ENCODE data around the gene GANC. TPM values are rescaled to one million over a fixed set of nuclear protein-coding genes. Genes with fewer than 3 reads are reported as not detected.
A peak's percentile ranks its signal among the peaks of the same experiment; 100 is the strongest.
"Not testable (repeated sequence)": the region's sequence is repeated elsewhere in the genome, so short reads cannot be mapped to it uniquely, and the experiment has no call there.

Gene GANC, protein sequence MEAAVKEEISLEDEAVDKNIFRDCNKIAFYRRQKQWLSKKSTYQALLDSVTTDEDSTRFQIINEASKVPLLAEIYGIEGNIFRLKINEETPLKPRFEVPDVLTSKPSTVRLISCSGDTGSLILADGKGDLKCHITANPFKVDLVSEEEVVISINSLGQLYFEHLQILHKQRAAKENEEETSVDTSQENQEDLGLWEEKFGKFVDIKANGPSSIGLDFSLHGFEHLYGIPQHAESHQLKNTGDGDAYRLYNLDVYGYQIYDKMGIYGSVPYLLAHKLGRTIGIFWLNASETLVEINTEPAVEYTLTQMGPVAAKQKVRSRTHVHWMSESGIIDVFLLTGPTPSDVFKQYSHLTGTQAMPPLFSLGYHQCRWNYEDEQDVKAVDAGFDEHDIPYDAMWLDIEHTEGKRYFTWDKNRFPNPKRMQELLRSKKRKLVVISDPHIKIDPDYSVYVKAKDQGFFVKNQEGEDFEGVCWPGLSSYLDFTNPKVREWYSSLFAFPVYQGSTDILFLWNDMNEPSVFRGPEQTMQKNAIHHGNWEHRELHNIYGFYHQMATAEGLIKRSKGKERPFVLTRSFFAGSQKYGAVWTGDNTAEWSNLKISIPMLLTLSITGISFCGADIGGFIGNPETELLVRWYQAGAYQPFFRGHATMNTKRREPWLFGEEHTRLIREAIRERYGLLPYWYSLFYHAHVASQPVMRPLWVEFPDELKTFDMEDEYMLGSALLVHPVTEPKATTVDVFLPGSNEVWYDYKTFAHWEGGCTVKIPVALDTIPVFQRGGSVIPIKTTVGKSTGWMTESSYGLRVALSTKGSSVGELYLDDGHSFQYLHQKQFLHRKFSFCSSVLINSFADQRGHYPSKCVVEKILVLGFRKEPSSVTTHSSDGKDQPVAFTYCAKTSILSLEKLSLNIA (N-terminal part only)
- total RNA-seq (2014; rRNA removed; shearing (Covaris generic)), result 4.8 and 5.8 TPM in 2 replicates

GRCh38 chr15:42272939-42273899, at the start of gene GANC, which contains the start of gene TMEM87A:
Gene GANC, plus strand, starts transcription at chr15:42273201. Its CDS starts 1,281 bp downstream, at chr15:42274482.
Gene TMEM87A, minus strand, starts transcription at chr15:42273433. Its CDS starts 35 bp downstream, at chr15:42273398.
- peak; percentile 98 for DNase-seq (ENCODE audit: low read depth)

GRCh38 chr15:42226648-42227047, 46.4 kb upstream of the GANC start:
- no peak for DNase-seq (ENCODE audit: low read depth)

GRCh38 chr15:42228036-42228435, 45.0 kb upstream of the GANC start:
- no peak for DNase-seq (ENCODE audit: low read depth)

DNA sequence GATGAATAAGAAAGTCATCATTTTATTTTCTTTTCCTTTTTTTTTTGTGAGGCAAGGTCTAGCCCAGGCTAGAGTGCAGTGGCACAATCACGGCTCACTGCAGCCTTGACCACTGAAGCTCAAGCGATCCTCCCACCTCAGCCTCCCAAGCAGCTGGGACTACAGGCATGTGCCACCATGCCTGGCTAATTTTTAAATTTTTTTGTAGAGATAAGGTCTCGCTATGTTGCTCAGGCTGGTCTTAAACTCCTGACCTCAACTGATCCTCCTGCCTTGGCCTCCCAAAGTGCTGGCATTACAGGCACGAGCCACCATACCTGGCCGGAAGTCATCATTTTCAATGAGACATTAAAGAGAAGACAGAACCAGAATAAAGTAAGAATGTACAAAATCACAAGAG, 44.0 kb upstream of the GANC start:
- DNase-seq (ENCODE audit: low read depth), result not testable (repeated sequence)

- DNase-seq (ENCODE audit: low read depth), result no peak
Measured at GRCh38 chr15:42231088-42231487, 41.9 kb upstream of the GANC start.

GRCh38 chr15:42232606-42233005, 40.4 kb upstream of the GANC start:
- no peak for DNase-seq (ENCODE audit: low read depth)

GRCh38 chr15:42233107-42233506, 39.9 kb upstream of the GANC start:
- no peak for DNase-seq (ENCODE audit: low read depth)

DNA sequence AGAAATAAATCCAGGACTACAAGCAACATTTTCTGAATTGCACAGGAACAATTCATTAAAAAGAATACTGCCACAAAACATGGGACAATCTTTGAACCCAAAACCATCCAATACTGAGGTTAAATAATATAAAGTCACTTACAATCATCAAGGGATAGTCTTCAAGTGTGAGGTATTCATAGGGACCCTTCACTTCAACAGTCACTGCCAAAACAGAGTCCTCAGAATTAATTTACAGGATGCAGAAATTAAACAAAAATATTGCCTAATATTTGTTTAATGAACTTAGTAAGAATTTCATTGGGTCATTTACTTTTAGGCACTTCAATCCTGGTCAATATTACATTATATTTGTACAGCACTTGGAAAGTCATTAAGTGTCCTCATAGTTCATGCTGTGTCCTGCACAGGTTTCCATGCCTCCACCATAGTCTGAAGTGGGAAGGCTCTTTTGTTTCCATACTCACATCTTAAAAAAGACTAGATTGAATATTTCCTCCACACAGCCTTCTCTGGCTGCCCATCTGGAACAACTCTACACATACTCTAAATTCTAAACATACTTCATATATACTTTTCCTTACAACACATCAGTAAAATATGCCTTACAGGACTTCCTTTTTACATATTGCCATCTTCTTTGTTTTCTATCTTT, 33.3 kb upstream of the GANC start:
- no peak for DNase-seq (ENCODE audit: low read depth)

- DNase-seq (ENCODE audit: low read depth), result no peak
Measured at GRCh38 chr15:42240823-42241222, 32.2 kb upstream of the GANC start.

- DNase-seq (ENCODE audit: low read depth), result no peak
Measured at GRCh38 chr15:42253300-42253699, 19.7 kb upstream of the GANC start.

DNA sequence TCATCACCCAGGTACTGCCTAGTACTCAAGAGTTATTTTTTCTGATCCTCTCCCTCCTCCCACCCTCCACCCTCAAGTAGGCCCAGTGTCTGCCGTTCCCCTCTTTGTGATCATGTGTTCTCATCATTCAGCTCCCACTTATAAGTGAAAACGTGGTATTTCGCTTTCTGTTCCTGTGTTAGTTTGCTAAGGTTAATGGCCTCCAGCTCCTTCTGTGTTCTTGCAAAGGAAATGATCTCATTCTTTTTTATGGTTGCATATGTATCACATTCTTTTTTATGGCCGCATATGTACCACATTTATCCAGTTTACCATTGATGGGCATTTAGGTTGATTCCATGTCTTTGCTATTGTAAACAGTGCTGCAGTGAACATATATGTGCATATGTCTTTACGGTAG, 8.2 kb upstream of the GANC start:
- DNase-seq (ENCODE audit: low read depth), result no peak

DNA sequence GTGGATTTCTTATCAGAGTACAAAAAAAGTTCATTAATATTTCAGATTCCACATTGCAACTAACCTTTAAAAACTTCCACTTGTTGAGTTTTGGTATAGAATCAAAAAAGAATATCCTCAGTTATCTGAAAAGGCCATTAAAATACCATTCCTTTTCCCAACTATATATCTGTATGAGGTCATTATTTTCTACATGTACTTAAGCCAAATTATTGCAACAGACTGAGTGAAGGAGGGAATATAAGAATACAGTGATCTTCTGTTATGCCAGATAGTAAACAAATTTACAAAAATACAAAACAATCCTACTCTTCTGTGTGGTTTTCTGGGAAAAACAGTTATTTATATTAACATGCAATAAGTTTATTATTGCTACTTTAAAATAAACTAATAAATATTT, 5.7 kb upstream of the GANC start:
- no peak for DNase-seq (ENCODE audit: low read depth)

DNA sequence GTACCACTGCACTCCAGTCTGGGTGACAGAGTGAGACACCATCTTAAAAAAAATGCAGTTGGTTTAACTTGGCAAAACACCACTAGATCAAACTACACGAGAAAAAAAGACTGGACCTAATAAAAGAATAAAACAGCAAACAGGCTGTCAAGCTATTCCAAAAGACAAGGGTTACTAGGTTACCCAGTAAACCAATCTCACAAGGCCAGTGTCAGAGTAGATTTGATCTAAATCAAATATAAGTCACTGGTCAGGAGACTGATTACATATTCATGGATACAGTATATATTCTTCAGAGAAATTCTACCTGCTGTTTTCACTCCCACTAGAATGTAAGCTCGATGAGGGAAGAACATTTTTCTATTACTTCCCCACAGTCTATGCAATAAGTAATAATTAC, 2.5 kb upstream of the GANC start:
- no peak for DNase-seq (ENCODE audit: low read depth)

GRCh38 chr15:42270996-42271395, 2.0 kb upstream of the GANC start:
- DNase-seq (ENCODE audit: low read depth), result no peak

DNA sequence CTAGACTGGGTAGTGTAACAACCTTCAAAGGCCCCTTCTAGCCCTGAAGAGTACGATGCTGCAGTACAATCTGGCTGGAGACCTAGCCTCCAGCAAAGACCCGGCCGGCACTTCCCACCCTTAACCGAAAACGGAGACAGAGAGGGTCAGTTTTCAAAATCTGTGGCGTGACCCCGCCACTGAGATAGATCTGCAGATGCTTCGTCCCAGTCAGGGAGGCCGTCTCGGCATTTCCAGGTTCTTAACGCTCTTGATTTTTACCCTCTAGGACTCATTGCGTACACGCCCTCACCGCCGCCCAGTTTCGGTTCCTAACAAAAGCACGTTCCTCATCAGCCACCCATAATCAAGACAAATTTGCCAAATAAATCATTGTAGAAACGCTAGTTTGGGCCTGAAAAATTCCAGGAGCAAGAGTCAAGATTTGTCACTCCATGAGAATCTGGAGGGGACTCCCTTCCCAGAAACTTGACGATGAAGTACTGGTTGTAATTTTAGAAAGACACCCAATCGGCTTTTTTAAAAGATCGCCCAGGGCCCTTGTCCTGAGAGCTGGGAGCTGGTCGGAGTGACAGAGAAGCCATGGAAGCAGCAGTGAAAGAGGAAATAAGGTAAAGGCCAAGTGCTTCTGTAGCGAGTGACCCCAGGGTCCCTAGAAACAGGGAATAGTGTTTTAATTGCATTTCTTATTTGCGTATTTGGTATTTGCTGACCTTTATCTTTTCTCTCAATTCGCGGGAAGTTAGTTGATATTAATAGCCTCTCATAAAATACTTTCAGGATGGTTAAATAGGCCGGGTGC, 1.1 kb downstream of the GANC start:
- DNase-seq (ENCODE audit: low read depth), result peak; percentile 59

GRCh38 chr15:42274702-42274989, 1.6 kb downstream of the GANC start:
- DNase-seq (ENCODE audit: low read depth), result no peak

DNA sequence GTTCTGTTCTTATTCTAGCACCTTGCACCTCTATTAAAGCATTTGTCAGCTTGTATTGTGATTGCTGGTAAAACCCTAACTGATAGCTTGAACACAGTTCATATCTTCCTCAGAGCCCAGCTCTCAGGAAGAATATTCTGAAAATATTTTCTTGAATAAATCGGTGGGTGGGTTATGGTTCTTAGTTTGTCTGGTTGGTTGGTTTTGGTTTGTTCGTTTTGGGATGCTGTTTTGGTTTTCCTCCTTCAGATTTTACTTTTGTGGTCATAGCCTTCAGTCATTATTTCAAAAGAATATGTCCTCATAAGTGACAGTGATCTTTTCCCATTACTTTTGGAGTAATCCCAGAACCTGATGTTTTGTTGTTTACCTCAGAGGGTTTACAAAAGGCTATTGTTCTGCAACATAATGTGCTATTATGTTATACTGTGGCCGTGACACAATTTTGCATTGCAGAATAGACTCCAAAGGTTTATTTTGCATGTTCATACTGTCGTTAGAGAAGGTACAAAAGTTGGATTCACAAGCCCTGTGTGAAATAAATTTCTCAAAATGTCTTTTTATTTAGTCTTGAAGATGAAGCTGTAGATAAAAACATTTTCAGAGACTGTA, 2.9 kb downstream of the GANC start:
- DNase-seq (ENCODE audit: low read depth), result no peak

- no peak for DNase-seq (ENCODE audit: low read depth)
Measured at GRCh38 chr15:42276762-42277161, 3.8 kb downstream of the GANC start.

DNA sequence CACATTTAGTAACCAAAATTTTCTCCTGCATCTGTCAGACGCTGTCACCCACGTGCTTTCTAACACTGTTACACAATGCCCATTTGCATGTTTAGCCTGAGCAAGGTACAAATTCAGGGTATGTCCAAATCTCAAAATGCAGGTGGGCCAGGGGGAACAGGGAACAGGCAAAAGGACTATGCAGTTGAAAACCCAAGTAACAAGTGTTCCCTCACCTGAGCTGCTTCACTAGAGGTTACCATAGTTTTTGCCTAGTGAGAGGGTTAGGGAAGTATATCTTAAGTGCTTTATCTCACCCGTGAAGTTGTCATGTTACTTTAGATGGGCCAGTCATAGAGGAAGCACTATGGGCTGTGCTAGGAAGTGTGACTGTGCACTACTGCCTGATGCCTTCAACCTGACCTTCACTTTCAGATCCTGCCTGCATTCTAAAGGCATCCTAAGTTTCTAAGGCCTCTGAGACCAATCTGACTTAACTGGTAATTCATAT, 6.3 kb downstream of the GANC start:
- DNase-seq (ENCODE audit: low read depth), result no peak

- no peak for DNase-seq (ENCODE audit: low read depth)
Measured at GRCh38 chr15:42282344-42282743, 9.3 kb downstream of the GANC start.

Data from Daoy (cell line).